ENCODE results near the gene FXR2.
A peak's percentile ranks its signal among the peaks of the same experiment; 100 is the strongest.

The FXR2 gene

DNA sequence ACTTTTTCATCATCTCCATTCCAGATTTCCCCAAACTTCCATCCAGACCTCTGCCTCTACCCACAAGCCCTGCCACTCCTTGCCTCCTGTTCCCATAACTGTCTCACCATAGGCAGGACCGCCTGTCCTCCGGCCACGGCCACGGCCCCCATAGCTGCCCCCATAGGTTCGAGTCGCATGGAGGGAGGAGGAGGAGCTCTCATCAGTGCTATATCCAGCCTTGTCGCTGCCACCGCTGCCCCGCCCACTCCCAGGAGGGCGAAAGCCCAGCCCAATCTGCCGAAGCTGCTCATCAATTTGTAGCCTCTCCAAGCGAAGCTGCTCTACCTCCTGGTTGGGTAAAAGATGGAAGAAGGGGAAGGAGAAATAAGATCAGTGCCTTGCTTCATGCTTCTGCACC lies 21.4 kb downstream of the FXR2 start:
- TF ChIP-seq, protein P1, sequence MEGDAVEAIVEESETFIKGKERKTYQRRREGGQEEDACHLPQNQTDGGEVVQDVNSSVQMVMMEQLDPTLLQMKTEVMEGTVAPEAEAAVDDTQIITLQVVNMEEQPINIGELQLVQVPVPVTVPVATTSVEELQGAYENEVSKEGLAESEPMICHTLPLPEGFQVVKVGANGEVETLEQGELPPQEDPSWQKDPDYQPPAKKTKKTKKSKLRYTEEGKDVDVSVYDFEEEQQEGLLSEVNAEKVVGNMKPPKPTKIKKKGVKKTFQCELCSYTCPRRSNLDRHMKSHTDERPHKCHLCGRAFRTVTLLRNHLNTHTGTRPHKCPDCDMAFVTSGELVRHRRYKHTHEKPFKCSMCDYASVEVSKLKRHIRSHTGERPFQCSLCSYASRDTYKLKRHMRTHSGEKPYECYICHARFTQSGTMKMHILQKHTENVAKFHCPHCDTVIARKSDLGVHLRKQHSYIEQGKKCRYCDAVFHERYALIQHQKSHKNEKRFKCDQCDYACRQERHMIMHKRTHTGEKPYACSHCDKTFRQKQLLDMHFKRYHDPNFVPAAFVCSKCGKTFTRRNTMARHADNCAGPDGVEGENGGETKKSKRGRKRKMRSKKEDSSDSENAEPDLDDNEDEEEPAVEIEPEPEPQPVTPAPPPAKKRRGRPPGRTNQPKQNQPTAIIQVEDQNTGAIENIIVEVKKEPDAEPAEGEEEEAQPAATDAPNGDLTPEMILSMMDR (IDR thresholded peaks at IDR 0.05), result no peak
- no peaks in the 10 kb centered on the region for H3K27me3 Mint-ChIP-seq (ENCODE audit: low read depth, poor library complexity)
- H3K4me3 Mint-ChIP-seq, result no peak overlapping the region
- H3K4me1 Mint-ChIP-seq, result peaks cover 27% of the 10 kb centered on the region
- H3K36me3 Mint-ChIP-seq (ENCODE audit: low read depth), result peaks cover 64% of the 10 kb centered on the region
- DNase-seq, result no peak
- H3K9me3 Mint-ChIP-seq, result no peaks in the 10 kb centered on the region
- H3K27ac Mint-ChIP-seq, result peak overlapping the region; percentile 23

DNA sequence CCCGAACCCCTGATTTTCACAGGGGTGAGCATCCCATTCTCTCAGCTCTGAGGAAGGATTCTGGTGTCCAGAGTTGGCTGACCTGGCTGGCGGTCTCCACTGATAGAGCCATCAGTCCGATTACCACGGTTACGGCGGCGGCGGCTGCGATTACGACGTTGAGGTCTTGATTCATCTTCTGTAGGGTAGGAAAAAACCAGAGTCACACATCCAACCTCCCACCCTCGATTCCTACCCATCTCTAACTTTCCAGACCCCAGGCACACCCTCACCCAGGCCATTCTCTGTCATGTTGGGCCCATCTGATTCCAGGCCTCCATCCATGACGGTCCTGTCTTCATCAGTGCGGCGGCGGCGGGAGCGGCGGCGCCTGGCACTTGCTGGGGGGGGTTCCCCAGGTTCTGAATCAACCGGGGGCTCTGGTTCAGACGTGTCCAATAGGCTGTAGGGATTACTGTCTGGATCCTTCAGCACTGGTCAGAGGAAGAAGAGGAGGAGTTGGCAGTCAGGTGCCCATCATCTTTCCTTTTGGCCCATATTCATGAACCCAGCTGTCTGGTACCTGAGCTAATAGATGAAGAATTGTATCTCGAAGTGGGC lies 22.2 kb downstream of the FXR2 start:
- Mint-ChIP-seq H3K27me3 (ENCODE audit: low read depth, poor library complexity) (no peaks in the 10 kb centered on the region), H3K27ac (peak overlapping the region; percentile 70), H3K9me3 (no peaks in the 10 kb centered on the region), H3K4me3 (no peak overlapping the region), H3K4me1 (peaks cover 30% of the 10 kb centered on the region), H3K36me3 (ENCODE audit: low read depth) (peaks cover 60% of the 10 kb centered on the region)
- TF ChIP-seq, protein P1 (IDR thresholded peaks at IDR 0.05), result no peak
- no peak for DNase-seq

DNA sequence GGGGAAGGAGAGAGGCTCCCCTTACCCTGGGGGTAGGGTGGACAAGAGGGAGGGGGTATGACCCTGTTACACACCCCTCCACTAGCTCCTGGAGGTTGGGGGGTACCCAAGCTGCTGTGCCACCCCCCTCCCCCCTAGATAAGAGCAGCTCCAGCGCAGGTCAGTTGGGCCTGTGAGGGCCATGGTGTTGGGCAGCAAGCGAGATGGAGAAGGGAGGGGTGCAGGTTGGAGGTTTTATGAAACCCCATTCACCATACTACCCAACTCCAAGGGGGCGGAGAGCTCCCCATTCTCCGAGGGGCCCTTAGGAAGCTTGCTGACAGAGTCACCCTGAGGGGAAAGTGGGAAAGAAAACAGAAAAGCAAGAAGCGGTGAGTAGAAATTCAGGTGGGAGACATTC lies 23.1 kb downstream of the FXR2 start:
- Mint-ChIP-seq H3K27me3 (ENCODE audit: low read depth, poor library complexity) (no peaks in the 10 kb centered on the region), H3K27ac (peak overlapping the region; percentile 30), H3K4me3 (no peak overlapping the region), H3K4me1 (peaks cover 32% of the 10 kb centered on the region), H3K9me3 (no peaks in the 10 kb centered on the region), H3K36me3 (ENCODE audit: low read depth) (peaks cover 51% of the 10 kb centered on the region)
- DNase-seq, result no peak
- TF ChIP-seq, protein P1 (IDR thresholded peaks at IDR 0.05), result no peak

DNA sequence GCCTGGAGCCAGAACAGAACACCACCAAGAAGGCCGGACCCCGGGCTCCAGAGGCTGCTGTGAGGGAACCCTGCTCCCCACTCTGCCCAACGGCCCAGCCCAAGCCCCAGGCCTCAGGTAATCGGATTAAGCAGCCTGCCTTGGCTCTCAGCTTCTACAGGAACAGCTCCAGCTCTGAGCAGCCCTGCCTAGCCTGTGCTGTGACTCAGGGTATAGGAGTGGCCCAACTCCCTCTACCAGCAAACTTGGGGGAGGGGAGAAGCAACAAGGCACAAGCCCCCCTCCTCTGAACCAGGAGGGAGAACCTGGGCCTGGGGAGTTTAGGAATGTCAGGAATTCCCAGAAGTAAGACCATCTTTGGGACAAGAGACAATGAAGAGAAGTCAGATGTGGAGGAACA lies 24.0 kb downstream of the FXR2 start:
- peaks cover 36% of the 10 kb centered on the region for H3K4me1 Mint-ChIP-seq
- peaks cover 45% of the 10 kb centered on the region for H3K36me3 Mint-ChIP-seq (ENCODE audit: low read depth)
- H3K27me3 Mint-ChIP-seq (ENCODE audit: low read depth, poor library complexity), result no peaks in the 10 kb centered on the region
- H3K4me3 Mint-ChIP-seq, result no peak overlapping the region
- TF ChIP-seq, protein P1 (IDR thresholded peaks at IDR 0.05), result no peak
- DNase-seq, result no peak
- H3K9me3 Mint-ChIP-seq, result no peaks in the 10 kb centered on the region
- H3K27ac Mint-ChIP-seq, result no peak overlapping the region

DNA sequence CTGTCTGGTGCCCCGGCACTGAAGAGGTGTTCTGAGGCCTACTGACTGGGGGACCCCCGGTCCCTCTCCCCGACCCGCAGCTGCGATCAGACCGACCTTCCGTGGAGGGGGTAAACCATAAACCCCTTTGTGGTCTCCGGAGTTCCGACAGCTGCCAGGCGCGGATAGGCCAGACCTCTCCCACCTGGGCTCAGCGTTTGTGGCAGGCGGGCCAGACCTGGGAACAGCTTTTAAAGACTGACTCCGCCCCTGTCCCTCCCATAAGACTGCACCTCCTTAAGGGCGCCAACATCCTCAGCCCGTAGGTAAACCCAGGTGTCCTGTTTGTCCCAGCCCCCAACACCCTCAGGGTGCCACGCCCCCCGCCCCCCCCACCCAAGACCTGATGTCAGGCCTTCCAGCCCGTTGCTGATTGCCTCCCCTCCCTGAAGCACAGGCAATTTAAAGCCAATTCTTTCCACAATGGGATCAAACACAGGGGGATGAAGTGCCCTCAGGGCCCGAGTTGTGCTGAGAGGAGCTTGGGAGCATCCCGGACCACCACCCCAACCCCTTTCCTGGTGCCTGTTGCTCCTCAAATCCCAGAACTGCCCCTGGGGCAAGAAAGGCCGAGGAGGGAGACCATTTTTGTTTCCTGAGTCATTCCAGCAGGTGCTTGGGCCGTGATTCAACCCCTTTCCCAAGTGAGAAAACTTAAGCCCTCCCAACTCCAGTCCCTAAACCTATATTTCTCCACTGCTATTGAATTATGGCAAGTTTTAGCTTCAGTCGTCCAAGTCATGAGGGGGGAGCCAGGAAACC lies 24.6 kb downstream of the FXR2 start, which contains the start of gene SOX15:
SOX15 (minus strand) TSS at position 204 of the 801 bp plus-strand sequence. CDS start 418 bp downstream, outside the sequence.
- peaks cover 40% of the 10 kb centered on the region for H3K36me3 Mint-ChIP-seq (ENCODE audit: low read depth)
- no peaks in the 10 kb centered on the region for H3K27me3 Mint-ChIP-seq (ENCODE audit: low read depth, poor library complexity)
- TF ChIP-seq, protein P1 (IDR thresholded peaks at IDR 0.05), result no peak
- DNase-seq, result no peak
- H3K27ac Mint-ChIP-seq, result no peak within 1 kb of the TSS
- no peak within 1 kb of the TSS for H3K4me3 Mint-ChIP-seq
- peaks cover 40% of the 10 kb centered on the region for H3K4me1 Mint-ChIP-seq
- no peaks in the 10 kb centered on the region for H3K9me3 Mint-ChIP-seq

Data from nephron progenitor cell (in vitro differentiated cells).